ENCODE measurements around the gene MYOM1.

Gene MYOM1

GRCh38 chr18:3037423-3037915 lies 182.3 kb downstream of the MYOM1 start:
- TF ChIP-seq EZH2phosphoT487 (IDR thresholded peaks at IDR 0.05; ENCODE audit: low read depth), result no peak
- no peak for TF ChIP-seq CTCF (IDR thresholded peaks at IDR 0.05; ENCODE audit: low read depth, low read length)
- no peaks in the 10 kb centered on the region for H3K27me3 ChIP-seq (ENCODE audit: low read depth, low read length)
- H3K9ac ChIP-seq (ENCODE audit: low read length), result no peak overlapping the region
- no peak overlapping the region for H2AFZ ChIP-seq (ENCODE audit: low read depth, low read length)
- H3K79me2 ChIP-seq (ENCODE audit: low read length), result no peaks in the 10 kb centered on the region
- H3K4me2 ChIP-seq (ENCODE audit: low read length), result peak overlapping the region; percentile 5; the same call in 1 of the 2 replicates
- H3K36me3 ChIP-seq (replicated peaks; ENCODE audit: low read depth, low read length), result no peaks in the 10 kb centered on the region
- H3K4me3 ChIP-seq (ENCODE audit: low read length), result no peak overlapping the region
- H3K9me3 ChIP-seq (ENCODE audit: insufficient read depth, low read length), result no peaks in the 10 kb centered on the region
- peaks cover 8% of the 10 kb centered on the region for H3K4me1 ChIP-seq (ENCODE audit: low read length)
- H3K27ac ChIP-seq (ENCODE audit: low read length), result no peak overlapping the region
- H4K20me1 ChIP-seq (ENCODE audit: insufficient read depth, low read length), result no peaks in the 10 kb centered on the region

GRCh38 chr18:3036108-3036507 lies 183.7 kb downstream of the MYOM1 start:
- Histone ChIP-seq H3K79me2 (ENCODE audit: low read length) (no peaks in the 10 kb centered on the region), H3K4me2 (ENCODE audit: low read length) (no peak overlapping the region), H3K27me3 (ENCODE audit: low read depth, low read length) (no peaks in the 10 kb centered on the region), H3K27ac (ENCODE audit: low read length) (no peak overlapping the region), H3K9me3 (ENCODE audit: insufficient read depth, low read length) (no peaks in the 10 kb centered on the region), H3K36me3 (replicated peaks; ENCODE audit: low read depth, low read length) (no peaks in the 10 kb centered on the region), H3K4me1 (ENCODE audit: low read length) (peaks cover 8% of the 10 kb centered on the region), H2AFZ (ENCODE audit: low read depth, low read length) (no peak overlapping the region), H3K9ac (ENCODE audit: low read length) (no peak overlapping the region), H4K20me1 (ENCODE audit: insufficient read depth, low read length) (no peaks in the 10 kb centered on the region), H3K4me3 (ENCODE audit: low read length) (no peak overlapping the region)
- no peak for TF ChIP-seq EZH2phosphoT487 (IDR thresholded peaks at IDR 0.05; ENCODE audit: low read depth)
- no peak for TF ChIP-seq CTCF (IDR thresholded peaks at IDR 0.05; ENCODE audit: low read depth, low read length)

- H3K4me3 ChIP-seq (ENCODE audit: low read length), result no peak overlapping the region
- H2AFZ ChIP-seq (ENCODE audit: low read depth, low read length), result no peak overlapping the region
- peaks cover 8% of the 10 kb centered on the region for H3K4me1 ChIP-seq (ENCODE audit: low read length)
- no peak for TF ChIP-seq CTCF (IDR thresholded peaks at IDR 0.05; ENCODE audit: low read depth, low read length)
- TF ChIP-seq EZH2phosphoT487 (IDR thresholded peaks at IDR 0.05; ENCODE audit: low read depth), result no peak
- no peaks in the 10 kb centered on the region for H3K79me2 ChIP-seq (ENCODE audit: low read length)
- H3K27me3 ChIP-seq (ENCODE audit: low read depth, low read length), result no peaks in the 10 kb centered on the region
- H3K9ac ChIP-seq (ENCODE audit: low read length), result no peak overlapping the region
- H4K20me1 ChIP-seq (ENCODE audit: insufficient read depth, low read length), result no peaks in the 10 kb centered on the region
- no peak overlapping the region for H3K27ac ChIP-seq (ENCODE audit: low read length)
- H3K4me2 ChIP-seq (ENCODE audit: low read length), result no peak overlapping the region
- H3K36me3 ChIP-seq (replicated peaks; ENCODE audit: low read depth, low read length), result no peaks in the 10 kb centered on the region
- no peaks in the 10 kb centered on the region for H3K9me3 ChIP-seq (ENCODE audit: insufficient read depth, low read length)
Measured at GRCh38 chr18:3035635-3036034, 184.1 kb downstream of the MYOM1 start.

GRCh38 chr18:3032721-3033120 lies 187.0 kb downstream of the MYOM1 start:
- H3K79me2 ChIP-seq (ENCODE audit: low read length), result no peaks in the 10 kb centered on the region
- no peaks in the 10 kb centered on the region for H3K36me3 ChIP-seq (replicated peaks; ENCODE audit: low read depth, low read length)
- no peak overlapping the region for H3K27ac ChIP-seq (ENCODE audit: low read length)
- H3K9me3 ChIP-seq (ENCODE audit: insufficient read depth, low read length), result no peaks in the 10 kb centered on the region
- H3K9ac ChIP-seq (ENCODE audit: low read length), result no peak overlapping the region
- no peaks in the 10 kb centered on the region for H3K27me3 ChIP-seq (ENCODE audit: low read depth, low read length)
- H4K20me1 ChIP-seq (ENCODE audit: insufficient read depth, low read length), result no peaks in the 10 kb centered on the region
- H2AFZ ChIP-seq (ENCODE audit: low read depth, low read length), result no peak overlapping the region
- H3K4me3 ChIP-seq (ENCODE audit: low read length), result no peak overlapping the region
- TF ChIP-seq EZH2phosphoT487 (IDR thresholded peaks at IDR 0.05; ENCODE audit: low read depth), result no peak
- TF ChIP-seq CTCF (IDR thresholded peaks at IDR 0.05; ENCODE audit: low read depth, low read length), result no peak
- H3K4me1 ChIP-seq (ENCODE audit: low read length), result peaks cover 5% of the 10 kb centered on the region
- H3K4me2 ChIP-seq (ENCODE audit: low read length), result no peak overlapping the region

All from OCI-LY3 (cell line).